Stromal cell of bone marrow (primary cell): Measurements from ENCODE around the gene ITGA8.
"Not testable (repeated sequence)": the region's sequence is repeated elsewhere in the genome, so short reads cannot be mapped to it uniquely, and the experiment has no call there.

ENCODE experiments used
- DNase-seq: peaks from one replicate; pipeline ENCODE4 v3.0.0-alpha.2; 2012; ENCODE audit warnings: low read depth

ITGA8 gene

GRCh38 chr10:15719899-15720634 lies at the start of gene ITGA8:
Gene ITGA8, minus strand, starts transcription at chr10:15719922. Its CDS starts 151 bp downstream, at chr10:15719771.
- no peak for DNase-seq

GRCh38 chr10:15764892-15765454 lies 45.3 kb upstream of the ITGA8 start:
- no peak for DNase-seq

GRCh38 chr10:15763006-15763405 lies 43.3 kb upstream of the ITGA8 start:
- DNase-seq: no peak

- not testable (repeated sequence) for DNase-seq
Observed at GRCh38 chr10:15762239-15762638, 42.5 kb upstream of the ITGA8 start.

GRCh38 chr10:15761224-15761623 lies 41.5 kb upstream of the ITGA8 start:
- DNase-seq: not testable (repeated sequence)

- DNase-seq: no peak
Observed at GRCh38 chr10:15760681-15761080, 41.0 kb upstream of the ITGA8 start.

- DNase-seq: no peak
Observed at GRCh38 chr10:15759265-15759664, 39.5 kb upstream of the ITGA8 start.

GRCh38 chr10:15758618-15759017 lies 38.9 kb upstream of the ITGA8 start:
- no peak for DNase-seq

GRCh38 chr10:15754937-15755336 lies 35.2 kb upstream of the ITGA8 start:
- no peak for DNase-seq

GRCh38 chr10:15751046-15751445 lies 31.3 kb upstream of the ITGA8 start:
- no peak for DNase-seq

GRCh38 chr10:15748126-15748525 lies 28.4 kb upstream of the ITGA8 start:
- DNase-seq: no peak

GRCh38 chr10:15747632-15748031 lies 27.9 kb upstream of the ITGA8 start:
- no peak for DNase-seq

- peak; percentile 22 for DNase-seq
Observed at GRCh38 chr10:15745751-15746150, 26.0 kb upstream of the ITGA8 start.

GRCh38 chr10:15744217-15744865 lies 24.6 kb upstream of the ITGA8 start:
- DNase-seq: peak; percentile 33

- DNase-seq: no peak
Observed at GRCh38 chr10:15743443-15743842, 23.7 kb upstream of the ITGA8 start.

- no peak for DNase-seq
Observed at GRCh38 chr10:15742836-15743235, 23.1 kb upstream of the ITGA8 start.

- no peak for DNase-seq
Observed at GRCh38 chr10:15742102-15742501, 22.4 kb upstream of the ITGA8 start.

- DNase-seq: no peak
Observed at GRCh38 chr10:15741581-15741980, 21.9 kb upstream of the ITGA8 start.

GRCh38 chr10:15740261-15740660 lies 20.5 kb upstream of the ITGA8 start:
- no peak for DNase-seq

- DNase-seq: no peak
Observed at GRCh38 chr10:15739254-15739970, 19.7 kb upstream of the ITGA8 start.

- peak; percentile 40 for DNase-seq
Observed at GRCh38 chr10:15738270-15738925, 18.7 kb upstream of the ITGA8 start.

- no peak for DNase-seq
Observed at GRCh38 chr10:15737656-15738055, 17.9 kb upstream of the ITGA8 start.
